GM08714 (cell line): Measurements from ENCODE around the gene CFAP61.
"Not testable (repeated sequence)": the region's sequence is repeated elsewhere in the genome, so short reads cannot be mapped to it uniquely, and the experiment has no call there.

Experiments
- H3K4me3 ChIP-seq: fragments of 200-500 bp; sonication (Bioruptor generic); 2 replicates; pipeline ENCODE4 v1.5.1; 2014; ENCODE audit warnings: mild to moderate bottlenecking, low read length, inconsistent platforms
- ZNF274 ChIP-seq: IDR thresholded peaks from 2 replicates; pipeline ENCODE4 v1.6.1; 2012; ENCODE audit warnings: mild to moderate bottlenecking, low read depth, low read length

CFAP61 gene

GRCh38 chr20:20344476-20344875 is 292.1 kb downstream of the CFAP61 start:
- no peak for TF ChIP-seq ZNF274
- H3K4me3 ChIP-seq: no peak overlapping the region

DNA sequence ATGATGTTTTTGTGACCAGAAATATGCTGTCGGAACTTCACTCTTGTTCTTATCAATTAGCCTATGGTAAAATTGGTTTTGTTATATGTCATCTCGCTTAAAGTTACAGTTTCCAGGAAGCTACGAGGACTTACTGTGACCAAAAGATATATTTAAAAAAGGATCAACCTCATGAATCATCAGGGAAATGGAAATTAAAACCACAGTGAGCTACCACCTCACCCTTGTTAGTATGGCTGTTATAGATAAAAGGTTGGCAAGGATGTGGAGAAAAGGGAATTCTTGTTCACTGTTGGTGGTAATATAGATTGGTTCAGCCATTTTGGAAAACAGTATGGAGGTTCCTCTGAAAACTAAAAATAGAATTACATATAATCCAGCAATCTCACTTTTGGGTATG is 301.2 kb downstream of the CFAP61 start:
- TF ChIP-seq ZNF274: no peak
- H3K4me3 ChIP-seq: no peak overlapping the region

DNA sequence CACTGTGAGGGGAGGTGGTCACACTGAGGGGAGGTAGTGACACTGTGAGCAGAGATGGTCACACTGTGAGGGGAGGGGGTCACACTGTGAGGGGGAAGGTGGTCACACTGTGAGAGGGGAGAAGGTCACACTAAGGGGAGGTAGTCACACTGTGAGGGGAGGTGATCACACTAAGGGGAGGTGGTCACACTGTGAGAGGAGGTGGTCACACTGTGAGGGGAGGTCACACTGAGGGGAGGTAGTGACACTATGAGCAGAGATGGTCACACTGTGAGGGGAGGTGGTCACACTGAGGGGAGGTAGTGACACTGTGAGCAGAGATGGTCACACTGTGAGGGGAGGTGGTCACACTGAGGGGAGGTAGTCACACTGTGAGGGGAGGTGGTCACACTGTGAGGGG is 303.2 kb downstream of the CFAP61 start:
- H3K4me3 ChIP-seq: not testable (repeated sequence)

DNA sequence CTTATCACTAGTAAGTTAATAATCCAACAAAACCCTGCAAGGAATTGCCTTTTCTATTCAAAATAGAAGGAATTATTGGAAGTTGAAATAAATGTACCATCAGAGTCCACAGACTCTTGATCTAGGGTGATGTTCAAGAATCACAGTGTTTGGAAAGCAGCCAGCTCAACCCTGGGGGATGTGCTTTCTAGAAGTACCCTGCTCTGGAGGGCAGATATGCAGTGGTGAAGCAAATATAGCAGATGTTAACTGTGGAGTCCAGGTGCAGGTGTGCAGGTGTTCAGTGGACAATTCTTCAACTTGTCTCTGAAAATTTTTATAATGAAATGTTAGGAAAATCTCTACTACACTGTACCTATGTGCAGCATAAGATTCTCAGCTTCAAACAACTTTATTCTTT is 306.5 kb downstream of the CFAP61 start:
- TF ChIP-seq ZNF274: no peak
- no peak overlapping the region for H3K4me3 ChIP-seq

- TF ChIP-seq ZNF274: no peak
- no peak overlapping the region for H3K4me3 ChIP-seq
These were observed 307.3 kb downstream of the CFAP61 start for GRCh38 chr20:20359628-20360027.

- H3K4me3 ChIP-seq: no peak overlapping the region
- TF ChIP-seq ZNF274: no peak
These were observed 308.1 kb downstream of the CFAP61 start for GRCh38 chr20:20360464-20360863.

DNA sequence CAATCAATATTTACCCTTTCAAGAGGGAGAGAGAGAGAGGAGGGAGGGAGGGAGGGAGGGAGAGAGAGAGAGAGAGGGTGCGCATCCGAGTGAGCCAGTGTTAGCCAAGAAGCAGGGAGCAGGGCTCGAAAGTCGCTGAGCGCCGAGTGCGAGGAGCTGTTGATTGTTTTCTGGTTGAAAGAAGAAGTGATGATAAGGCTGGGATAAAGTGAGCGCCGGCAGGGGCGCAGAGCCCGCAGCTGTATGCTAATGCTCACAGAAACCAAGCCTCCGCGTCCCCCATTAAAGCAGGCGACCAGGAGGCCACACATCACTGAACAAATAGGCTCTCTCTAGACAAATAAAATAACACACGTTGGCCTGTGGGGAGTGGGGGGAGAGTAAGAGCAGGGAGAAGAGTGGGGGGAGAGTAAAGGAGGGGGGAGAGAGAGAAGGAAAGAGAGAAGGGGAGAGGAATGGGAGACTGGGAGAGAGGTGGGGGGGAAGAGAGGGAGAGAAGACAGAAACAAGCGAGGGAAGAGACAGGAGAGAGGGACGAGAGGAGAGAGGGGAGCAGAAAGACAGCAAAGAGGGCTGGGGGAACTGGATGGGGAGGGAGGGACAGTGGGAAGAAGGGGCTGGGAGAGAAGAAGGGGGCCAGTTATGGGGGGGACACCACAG is 310.6 kb downstream of the CFAP61 start:
- no peak for TF ChIP-seq ZNF274

GRCh38 chr20:20363434-20363798 is 311.1 kb downstream of the CFAP61 start:
- TF ChIP-seq ZNF274: no peak
- H3K4me3 ChIP-seq: peak overlapping the region; percentile 5; the same call in 1 of the 2 replicates

More for the DNA sequence above, 310.6 kb downstream of the CFAP61 start:
- H3K4me3 ChIP-seq: no peak overlapping the region; the same call in 1 of the 2 replicates

- no peak overlapping the region; the same call in 1 of the 2 replicates for H3K4me3 ChIP-seq
- no peak for TF ChIP-seq ZNF274
These were observed 311.7 kb downstream of the CFAP61 start for GRCh38 chr20:20363799-20364592.

DNA sequence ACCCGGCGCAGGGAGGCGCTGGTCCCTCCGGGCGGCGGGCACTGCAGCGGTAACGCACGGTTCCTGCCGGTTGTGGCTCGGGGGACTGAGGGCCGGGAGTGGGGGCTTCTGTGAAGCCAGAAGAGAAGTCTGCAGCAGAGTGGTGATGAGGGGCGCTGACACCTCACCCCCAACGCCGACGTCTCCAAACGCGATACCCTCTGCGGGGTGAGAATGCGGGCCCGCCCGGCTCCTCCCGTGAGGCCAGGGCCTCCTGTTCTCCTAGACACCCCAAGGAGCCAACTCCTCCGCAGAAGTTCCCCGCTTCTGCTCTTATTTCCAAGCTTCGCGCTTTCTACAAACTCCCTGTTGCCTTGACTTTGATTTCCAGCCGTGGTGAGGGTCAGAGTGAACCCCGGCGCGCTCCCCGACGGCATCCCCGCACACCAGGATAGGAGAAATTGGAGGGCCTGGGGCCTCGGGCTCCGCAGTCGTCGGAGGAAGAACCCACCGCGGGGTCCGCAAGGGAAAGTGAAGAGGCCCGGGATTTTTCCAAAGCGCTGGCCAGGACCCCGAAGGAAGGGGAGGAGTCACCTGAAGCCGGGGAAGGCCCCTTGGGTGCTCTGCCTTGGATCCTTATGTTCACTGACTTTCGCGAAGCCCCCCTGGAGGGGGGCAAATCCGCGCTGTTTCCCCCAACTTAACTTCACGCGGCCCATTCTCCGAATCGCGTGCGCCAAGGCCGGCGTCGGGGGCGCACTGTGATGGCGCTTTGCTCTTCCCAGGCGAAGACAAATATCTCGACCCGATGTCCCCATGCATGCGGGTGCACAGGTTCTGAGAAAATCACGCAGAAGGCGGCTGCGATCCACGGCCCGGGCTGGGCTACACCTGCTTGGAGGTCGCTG is 312.5 kb downstream of the CFAP61 start:
- H3K4me3 ChIP-seq: no peak overlapping the region

GRCh38 chr20:20365480-20366161 is 313.3 kb downstream of the CFAP61 start:
- no peak for TF ChIP-seq ZNF274
- H3K4me3 ChIP-seq: no peak overlapping the region

More for the DNA sequence above, 312.5 kb downstream of the CFAP61 start:
- no peak for TF ChIP-seq ZNF274

DNA sequence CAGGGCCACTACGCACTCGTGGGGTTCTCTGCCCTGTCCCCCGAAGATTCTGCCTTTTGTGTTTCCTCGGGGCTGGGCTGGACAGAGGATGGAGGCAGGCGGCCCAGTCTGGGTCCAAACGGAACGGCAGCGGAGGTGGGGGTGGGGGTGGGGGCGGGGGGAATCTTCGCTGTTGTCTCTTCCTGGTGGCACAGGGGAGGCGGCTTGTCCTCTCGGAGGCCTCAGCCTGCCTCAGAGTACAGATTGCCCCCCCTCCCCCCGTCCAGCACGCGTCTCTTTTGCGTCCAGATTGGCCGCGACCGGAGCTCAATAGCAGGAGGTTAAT is 314.2 kb downstream of the CFAP61 start:
- TF ChIP-seq ZNF274: no peak
- H3K4me3 ChIP-seq: no peak overlapping the region

- no peak overlapping the region for H3K4me3 ChIP-seq
- no peak for TF ChIP-seq ZNF274
These were observed 314.7 kb downstream of the CFAP61 start for GRCh38 chr20:20366876-20367574.
